Fibroblast of the conjunctiva (primary cell): ENCODE results near the gene WNT1.
A peak's percentile ranks its signal among the peaks of the same experiment; 100 is the strongest.

Experiments used
- DNase-seq: peaks from one replicate; pipeline ENCODE4 v3.0.0-alpha.2; 2010; ENCODE audit warnings: low read depth

WNT1 gene

DNA sequence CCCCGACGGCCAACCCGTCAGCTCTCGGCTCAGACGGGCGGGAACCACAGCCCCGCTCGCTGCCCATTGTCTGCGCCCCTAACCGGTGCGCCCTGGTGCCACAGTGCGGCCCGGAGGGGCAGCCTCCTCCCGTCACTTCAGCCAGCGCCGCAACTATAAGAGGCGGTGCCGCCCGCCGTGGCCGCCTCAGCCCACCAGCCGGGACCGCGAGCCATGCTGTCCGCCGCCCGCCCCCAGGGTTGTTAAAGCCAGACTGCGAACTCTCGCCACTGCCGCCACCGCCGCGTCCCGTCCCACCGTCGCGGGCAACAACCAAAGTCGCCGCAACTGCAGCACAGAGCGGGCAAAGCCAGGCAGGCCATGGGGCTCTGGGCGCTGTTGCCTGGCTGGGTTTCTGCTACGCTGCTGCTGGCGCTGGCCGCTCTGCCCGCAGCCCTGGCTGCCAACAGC is at the start of gene WNT1:
Gene WNT1 (plus strand): TSS at position 32 of the 450 bp plus-strand sequence. CDS start 329 bp downstream, at position 361.
- no peak for DNase-seq

DNA sequence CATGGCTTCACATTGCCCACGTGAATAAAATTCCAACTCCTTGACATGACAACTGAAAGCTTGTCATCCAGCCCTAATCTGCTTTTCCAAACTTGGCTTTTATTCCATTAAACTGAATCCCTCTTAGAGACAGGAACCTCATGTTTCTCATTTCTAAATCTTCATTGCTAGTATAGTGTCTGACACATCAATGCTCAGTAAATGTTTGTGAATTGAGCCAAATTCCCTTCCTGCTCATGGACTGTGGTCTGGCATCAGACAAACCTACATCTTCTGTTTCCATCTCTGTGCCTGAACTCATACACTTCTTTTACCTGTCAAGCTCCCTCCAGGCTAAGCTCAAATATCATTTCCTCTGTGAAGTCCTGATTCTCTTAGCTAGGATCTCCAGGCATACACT is 48.6 kb upstream of the WNT1 start:
- DNase-seq, result no peak

DNA sequence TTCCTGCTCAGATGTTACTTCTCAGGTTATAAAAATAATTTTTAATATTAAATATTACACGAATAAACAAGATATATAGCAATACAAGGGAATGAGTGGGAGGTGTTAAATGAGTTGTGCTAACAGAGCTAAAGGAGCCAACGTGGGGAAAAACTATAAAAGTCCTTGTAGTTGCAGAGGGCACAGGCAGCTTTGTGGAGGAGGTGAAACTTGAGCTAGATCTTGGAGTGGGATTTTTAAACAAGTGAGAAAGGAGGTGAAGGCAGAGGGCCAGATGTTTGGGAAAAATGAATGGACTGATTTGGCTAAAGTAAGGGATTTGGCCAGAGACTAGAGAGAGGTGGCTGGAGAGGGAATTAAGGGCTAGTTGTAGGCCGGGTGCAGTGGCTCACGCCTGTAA is 47.6 kb upstream of the WNT1 start:
- no peak for DNase-seq

DNA sequence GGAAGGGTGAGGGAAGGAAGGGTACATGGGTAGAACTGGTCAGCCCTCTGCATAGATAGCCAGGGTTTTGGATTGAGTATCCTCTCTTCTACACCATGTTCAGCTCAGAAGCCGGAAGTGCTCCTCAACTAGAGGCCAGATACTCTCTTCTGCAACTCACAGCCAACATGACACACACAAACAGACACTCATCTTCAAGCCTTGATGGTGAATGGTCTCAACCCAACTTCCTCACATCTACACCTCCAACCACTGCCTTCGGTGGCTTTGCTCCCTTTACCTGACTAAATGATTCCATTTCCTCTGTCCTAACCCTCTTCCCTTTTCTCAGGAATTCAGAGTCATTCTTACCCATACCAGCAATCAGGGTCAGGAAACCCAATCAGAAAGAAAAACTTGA is 45.2 kb upstream of the WNT1 start:
- no peak for DNase-seq

DNA sequence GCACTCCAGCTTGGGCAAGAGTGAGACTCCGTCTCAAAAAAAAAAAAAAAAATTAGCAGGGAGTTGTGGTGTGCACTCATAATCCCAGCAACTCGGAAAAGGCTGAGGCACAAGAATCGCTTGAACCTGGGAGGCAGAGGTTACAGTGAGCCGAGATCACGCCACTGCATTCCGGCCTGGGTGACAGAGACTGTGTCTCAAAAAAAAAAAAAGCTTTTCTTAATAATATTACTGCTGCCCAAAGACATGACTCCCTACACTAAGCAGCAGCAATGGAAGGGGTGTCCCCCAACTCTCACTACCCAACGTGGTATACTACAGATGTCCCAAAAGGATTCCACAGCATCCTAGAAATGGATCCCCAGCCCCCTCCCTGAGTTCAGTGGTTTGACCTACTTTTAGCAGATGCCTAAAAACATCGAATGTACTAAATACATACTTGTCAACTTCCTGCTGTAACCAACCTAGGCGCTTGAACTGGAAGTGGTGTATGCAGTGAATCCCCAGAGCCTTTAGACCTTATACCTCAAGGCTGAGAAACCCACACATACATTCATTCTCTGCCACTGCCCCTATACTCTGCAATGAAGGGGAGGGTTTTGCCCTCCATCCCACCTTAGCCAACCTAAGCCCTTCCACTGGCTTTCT is 44.3 kb upstream of the WNT1 start:
- DNase-seq, result no peak

DNA sequence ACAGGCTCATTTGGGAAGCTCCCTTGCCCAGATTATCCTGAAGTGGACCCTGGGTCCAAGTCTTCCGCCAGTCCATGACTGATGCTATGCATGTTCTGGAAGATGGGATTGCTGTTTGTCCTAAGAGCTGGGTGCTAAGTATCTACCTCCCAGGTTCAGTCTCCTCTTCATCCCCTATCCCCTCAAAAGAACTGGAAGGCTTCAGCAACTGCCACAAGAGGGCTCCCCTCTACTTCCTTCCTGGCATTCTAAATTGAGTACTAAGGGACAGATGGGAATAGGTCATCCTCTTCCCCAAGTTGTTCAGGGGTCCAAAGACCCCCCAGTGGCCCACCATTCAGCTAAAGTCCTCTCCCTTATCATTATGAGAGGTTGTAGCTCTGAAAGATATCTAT is 43.8 kb upstream of the WNT1 start:
- no peak for DNase-seq

DNA sequence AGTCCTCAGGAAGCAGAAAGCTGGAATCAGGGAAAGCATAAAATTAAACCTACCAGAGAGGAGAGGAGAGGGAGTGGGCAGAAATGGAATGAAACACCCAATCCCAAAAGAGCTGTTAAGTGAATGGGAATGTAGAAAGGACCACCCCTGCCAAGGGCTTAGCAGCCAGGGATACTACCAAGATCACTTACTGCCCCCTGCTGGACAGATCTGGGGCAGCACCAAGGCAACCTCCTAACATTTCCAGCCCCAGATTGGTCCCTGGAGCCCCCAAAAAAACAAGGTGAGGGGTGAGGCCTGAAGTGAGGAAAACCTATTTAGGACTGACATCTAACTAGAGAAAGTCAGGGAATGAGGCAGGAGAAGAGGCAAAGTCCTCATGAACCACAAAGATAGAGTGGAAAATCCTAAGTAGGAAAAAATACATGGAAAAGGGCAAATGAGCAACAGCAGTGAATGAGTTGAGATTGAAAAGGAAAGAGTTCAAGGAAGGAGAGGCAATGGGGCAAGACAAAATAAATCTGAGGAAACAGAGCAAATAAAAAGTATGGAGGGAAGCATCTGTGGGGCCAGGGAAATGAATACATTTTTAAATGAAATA is 41.6 kb upstream of the WNT1 start:
- peak; percentile 58 for DNase-seq

DNA sequence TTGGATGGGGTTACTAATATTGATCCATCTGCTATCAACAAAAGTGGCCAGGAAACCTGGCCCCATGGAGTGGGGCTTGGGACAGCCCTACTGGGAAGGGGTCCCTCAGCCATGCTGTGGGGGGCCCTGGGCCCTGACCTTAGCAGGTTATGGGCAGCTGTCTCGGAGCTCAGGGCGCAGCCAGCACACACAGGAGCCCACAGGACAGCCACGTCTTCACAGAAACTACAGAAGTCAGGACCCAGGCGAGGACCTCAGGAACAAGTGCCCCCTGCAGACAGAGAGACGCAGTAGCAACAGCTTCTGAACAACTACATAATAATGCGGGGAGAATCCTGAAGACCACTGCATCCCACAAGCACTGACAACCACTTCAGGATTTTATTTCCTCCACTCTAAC is 41.0 kb upstream of the WNT1 start:
- DNase-seq, result no peak

DNA sequence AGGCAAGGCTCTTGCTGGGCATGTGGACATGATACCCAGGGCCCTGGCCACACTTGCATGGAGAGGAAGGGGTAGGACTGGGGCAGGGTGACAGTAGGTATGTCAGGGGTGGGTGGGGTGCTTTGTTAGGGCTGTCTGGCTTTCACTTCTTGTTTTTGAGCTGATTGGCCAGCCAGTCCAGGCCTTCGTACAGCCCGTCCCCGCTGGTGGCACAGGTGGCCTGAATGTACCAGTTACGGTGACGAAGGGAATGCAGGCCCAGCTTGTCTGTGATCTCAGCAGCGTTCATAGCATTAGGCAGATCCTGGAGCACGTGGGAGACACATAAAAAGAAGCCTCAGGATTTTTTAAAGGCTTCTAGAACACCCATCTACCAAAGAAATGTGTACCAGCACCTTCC is 39.3 kb upstream of the WNT1 start:
- no peak for DNase-seq

DNA sequence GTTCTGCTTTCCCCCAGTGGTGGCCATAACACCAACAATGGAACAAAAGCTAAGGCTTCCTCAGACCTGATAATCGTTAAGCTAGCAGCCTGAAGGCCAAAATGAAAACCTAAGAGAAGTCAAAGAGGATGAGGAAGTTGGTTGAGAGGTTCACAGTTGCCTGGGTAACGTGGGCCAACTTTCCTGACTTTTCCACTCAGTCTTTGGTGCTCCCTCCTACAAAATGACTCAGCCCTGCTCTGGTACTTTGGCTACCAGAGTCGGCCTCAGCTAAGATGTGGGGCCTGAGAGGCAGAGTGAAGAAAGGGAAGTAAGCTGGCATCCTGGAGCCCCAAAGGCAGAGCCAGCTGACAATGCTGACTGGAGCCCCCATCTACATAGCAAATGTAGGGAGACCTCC is 37.9 kb upstream of the WNT1 start:
- no peak for DNase-seq

DNA sequence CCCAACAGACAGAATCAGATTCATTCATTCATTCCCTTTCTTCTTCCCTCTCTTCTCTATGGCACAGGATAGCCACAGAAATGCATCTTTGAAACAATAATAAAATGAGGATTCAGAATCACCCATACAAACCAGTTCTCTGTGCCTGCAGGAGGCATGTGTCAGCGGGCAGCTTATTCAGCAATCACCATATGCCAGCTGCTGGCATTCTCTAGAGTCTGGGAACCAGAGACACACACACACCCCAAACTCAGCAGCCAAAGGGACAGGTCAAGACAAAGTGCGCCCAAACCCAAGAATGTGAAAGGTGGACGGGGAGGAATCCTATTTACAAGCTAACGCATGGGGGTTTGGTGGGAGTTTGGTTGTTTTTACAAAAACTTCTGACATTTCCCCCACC is 34.9 kb upstream of the WNT1 start:
- no peak for DNase-seq

DNA sequence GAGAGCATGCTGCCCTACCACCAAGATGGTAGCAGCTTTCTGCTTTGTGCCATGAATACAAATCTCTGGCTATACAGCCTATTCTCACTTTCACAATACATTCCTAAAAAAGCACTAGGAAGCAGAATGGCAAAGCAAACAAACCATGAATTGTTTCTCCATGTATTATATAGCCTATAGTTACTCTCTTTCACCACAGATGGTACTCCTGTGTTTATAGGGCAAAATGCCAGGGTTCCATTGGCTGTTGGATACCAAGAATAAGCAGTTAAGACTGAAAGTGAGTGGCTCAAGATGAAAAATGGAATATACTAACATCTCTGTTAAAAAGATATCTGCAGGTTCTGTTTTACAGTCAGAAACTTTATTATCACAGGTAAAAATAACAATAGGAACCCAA is 31.9 kb upstream of the WNT1 start:
- DNase-seq, result no peak

DNA sequence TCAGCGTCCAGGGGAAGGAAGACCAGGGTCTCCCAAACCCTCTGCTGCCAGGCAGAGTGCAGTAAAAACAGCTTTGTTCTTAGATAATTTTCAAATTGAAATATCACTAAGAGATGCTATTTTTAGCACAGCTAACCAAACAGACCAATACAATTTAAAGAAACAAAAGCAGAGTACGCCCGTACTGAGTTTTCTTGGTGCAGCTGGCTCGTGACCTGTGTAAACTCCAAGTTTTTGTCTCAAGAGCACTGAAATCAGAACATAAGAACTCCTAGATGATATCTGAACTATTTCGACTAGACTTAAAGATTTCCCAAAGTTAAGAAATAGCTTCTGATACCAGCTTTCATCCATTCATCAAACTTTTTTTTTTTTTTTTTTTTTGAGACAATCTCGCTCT is 31.2 kb upstream of the WNT1 start:
- no peak for DNase-seq

DNA sequence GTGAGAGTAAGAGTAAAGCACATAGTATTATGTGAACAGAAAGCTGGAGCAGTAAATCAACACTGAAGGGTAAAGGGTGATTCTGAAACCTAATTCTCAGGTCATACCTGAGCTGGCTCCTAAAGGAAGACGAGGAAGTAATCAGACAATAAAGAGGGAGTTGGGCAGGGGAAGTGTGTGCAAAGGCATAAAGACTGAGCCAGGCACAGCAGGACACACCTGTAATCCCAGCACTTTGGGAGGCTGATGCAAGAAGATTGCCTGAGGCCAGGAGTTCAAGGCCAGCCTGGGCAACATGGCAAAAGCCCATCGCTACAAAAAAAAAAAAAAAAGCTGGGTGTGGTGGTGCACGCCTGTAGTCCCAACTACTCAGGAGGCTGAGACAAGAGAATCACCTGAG is 30.4 kb upstream of the WNT1 start:
- no peak for DNase-seq

DNA sequence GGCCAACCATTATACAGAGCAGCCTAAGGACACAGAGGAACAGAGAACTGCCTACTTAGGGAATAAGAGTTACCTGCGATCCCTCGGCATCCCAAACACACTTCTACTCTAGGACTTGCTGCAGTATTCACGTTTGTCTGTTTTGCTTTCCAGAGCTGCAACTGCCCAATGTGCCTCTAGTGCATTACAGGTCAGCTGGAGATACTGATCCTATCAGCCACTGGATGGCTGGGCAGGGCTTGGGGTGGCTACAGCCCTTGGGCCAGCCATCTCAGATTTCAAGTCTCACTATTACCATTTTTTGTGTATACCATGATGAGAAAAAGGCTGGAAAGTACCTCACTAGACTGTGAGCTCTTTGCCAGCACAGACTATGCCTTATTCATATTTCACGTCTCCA is 25.4 kb upstream of the WNT1 start:
- no peak for DNase-seq

DNA sequence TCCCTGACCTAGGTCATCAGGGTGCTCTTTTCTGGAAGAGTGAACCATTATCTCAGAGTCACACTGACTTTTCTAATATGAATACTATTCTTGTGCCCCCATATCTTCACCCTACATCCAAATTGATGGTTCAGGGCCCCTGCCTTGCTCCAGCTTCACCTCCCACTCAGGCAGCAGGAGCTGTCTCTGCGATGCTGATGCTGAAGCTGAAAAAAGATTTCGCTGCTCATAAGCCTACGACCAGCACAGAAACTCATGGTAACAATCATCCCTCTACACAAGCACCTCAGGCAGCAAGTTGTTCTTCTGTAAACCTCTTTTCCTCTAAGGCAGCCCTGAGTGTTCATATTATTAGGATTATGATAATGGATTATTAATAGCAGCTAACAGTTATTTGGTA is 24.1 kb upstream of the WNT1 start:
- no peak for DNase-seq

DNA sequence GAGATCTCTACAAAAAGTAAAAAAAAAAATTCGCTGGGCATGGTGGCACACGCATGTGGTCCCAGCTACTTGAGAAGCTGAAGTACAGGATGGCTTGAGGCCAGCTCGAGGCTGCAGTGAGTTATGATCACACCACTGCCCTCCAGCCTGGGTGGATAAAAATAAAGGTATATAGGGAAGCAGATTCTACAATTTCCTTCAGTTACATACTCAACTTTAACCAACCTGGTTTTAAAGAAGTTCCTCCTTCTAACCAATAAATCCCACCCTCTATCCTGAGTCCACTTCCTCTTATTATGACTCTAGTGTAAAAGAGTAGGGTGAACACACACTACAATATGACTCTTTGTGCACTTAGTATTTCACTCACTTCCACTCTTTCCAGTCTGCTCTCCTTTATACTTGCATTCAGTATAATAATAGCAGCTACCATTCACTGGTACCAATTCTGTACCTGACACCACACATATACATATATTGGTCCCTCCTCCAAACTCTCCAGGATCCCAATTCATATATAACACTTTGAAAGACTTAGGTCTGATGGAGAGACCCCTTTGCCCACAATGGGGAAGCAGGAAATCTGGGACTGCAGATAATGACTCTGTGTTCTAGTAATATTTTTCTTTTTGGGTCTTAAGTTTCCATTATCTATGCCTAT is 23.2 kb upstream of the WNT1 start:
- DNase-seq, result no peak

DNA sequence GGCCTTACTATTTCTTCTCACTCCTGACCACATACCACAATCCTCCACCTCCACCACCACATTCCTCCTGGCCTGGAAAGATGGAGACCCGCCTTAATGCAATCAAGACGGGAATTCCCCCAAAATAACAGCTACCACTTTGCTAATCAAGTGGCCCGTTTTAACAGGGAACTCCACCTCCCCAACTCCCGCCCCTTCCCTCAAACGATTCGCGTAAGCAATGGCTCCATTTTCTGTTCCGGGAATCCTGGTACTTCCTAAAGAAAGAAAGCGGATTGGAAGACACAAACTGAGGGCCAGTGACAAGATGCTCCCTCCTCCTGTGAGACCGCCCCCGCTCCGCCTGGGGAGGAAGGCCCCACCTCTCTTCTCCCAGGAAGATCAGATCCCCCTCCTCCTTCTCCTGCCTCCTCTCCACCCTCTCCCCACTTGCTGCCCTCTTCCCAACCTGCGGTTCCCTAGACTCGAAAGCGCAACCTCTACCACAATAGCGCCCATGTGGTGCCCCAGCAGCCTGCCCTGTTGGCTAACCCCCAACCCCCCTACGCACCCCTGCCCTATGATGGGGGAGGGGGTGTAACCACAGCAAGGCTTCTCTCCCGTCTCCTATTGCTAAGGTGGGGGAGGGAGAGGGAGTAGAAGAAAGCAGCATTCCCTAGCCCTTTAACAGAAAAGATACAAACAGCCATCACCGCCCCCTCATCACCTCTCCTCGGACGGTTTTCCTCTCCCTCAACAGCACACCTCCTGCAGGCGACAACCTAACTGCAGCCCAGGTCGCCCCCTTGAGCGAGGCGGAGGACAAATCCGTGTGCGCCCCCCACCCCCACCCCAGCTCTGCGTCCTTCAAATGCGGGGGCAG is 21.6 kb upstream of the WNT1 start:
- peak; percentile 92 for DNase-seq

DNA sequence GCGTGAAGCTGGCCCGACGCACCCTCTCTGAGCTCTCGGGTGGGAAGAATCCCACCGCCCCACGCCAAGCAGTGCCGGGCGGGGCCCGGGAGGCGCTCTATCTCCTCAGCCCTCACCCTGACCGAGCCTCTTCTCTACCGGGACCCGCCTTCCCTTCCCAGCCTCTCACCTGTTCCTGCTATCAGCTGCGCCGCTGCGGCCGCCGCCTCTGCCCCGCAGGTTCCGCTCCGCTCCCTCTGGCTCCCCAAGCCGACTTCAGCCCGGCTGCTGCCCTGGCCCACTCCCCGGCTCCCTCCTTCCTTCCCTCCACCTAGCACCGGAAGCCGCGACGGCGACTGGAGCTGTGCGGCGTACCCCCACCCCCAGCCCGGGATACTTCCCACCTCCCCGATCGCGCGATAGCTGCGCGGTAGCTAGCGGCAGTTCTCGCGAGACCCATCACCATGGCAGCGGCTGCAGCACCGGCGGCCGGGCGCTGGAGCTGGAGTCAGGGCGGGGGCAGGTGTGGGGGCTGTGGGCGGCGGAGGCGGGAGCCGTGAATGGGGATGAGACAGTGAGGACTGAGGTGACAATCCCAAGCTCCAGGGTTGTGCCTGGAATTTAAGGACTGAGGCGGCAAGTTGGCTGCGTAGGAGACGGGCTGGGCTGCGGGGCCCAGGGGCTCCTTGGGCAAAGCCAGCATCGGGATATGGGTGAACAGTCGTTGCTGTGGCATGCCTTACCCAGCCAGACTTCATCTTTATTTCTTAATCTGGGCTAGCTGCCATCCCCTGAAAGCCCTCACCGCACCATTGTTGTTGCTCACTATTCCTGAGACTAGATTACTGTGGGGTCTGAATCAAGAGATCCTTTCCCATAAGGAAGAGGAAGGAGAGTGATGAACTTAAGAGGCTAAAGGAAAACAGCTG is 20.7 kb upstream of the WNT1 start, which contains the start of gene ARF3:
Gene ARF3 (minus strand): TSS at position 347 of the 908 bp plus-strand sequence. CDS start 16,392 bp downstream, outside the sequence.
- peak; percentile 85 for DNase-seq

DNA sequence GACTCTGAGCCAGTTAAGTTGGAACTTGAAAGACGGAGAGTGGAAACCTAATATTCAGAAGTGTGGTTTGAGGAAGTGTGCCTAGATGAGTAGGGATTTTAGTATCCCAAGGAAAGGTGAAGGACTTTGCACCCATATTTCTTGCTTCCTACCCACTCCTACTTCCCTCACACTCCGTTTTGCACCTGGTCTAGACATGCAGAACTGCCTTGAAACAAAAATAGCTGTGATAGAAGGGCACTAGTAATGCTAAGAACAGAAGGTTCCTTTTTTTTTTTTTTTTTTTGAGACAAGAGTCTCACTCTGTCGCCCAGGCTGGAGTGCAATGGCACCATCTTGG is 20.1 kb upstream of the WNT1 start:
- DNase-seq, result no peak

DNA sequence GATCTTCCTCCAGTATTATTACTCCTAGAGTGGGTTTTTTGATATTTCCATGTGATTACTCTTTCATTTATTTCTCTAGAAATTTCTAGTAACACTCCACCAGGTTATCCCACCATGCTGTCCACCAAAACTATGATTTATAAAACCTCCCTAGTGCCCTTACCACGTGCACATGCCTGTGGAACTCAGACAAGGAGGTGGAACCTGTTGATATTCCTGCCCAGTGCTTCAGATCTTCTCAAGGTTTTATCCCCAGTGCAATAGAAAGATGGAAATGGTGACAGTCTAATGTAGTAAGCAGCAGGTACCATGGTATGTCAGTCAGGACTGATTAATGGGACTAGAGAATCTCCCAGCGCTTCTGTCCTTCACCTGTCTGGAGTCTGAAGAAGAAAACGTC is 17.3 kb upstream of the WNT1 start:
- DNase-seq, result no peak

DNA sequence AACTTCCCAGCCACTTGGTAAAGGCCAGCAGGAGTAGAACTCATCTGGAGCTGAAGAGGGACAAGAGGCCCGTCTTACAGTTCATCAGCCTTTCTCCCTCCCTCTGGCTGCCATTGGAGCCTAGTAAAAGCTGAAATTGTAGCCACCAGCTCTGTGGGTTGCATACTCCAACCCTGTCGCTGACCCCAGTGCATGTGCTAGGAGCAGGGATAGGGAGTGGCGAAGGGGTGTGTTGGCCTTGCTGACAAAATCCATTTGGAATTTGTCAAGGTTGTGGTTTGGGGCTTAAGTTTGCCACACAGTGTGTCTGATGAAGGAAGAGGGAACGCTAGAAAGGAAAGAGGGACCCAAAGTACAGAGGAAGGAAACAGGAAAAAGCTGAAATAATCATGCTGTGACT is 16.8 kb upstream of the WNT1 start:
- no peak for DNase-seq
